ENCODE results near the gene NRSN1. TPM values are rescaled to one million over a fixed set of nuclear protein-coding genes. Genes with fewer than 3 reads are reported as not detected.

Gene NRSN1
- total RNA-seq, 1 donor from 2014 or later: not detected

- Histone ChIP-seq H3K4me1 (no peaks in the 10 kb centered on the region), H3K36me3 (no peaks in the 10 kb centered on the region), H3K4me3 (no peak overlapping the region), H3K27ac (replicated peaks) (no peak overlapping the region), H3K9me3 (replicated peaks) (no peaks in the 10 kb centered on the region), H3K27me3 (ENCODE audit: low read depth) (peaks cover 13% of the 10 kb centered on the region)
- intact Hi-C loops (cut with micrococcal nuclease): no loop called here
- no peak for DNase-seq
- TF ChIP-seq CTCF (IDR thresholded peaks at IDR 0.05; ENCODE audit: borderline replicate concordance): no peak
Measured at GRCh38 chr6:24092407-24092806, 33.6 kb upstream of the NRSN1 start.

DNA sequence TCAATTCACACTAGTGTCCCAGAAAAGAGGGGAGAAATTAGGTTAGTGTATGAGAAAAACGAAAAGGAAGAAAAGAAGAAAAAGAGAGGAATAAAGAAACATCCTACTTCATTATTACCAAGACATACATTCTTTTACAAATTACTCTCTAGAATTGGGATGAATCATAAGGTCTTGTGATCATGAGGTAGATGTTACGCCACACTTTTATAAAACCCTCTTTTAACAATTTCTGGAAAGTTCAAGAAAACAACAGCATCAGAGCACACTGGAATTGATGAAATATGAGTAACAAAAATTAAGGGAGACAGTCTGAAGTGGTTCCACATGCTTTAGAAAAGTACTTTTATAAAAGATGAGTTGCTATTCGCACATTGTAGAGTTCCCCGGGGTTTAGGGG, 32.6 kb upstream of the NRSN1 start:
- no peaks in the 10 kb centered on the region for H3K36me3 ChIP-seq
- no peak overlapping the region for H3K27ac ChIP-seq (replicated peaks)
- TF ChIP-seq CTCF (IDR thresholded peaks at IDR 0.05; ENCODE audit: borderline replicate concordance): no peak
- H3K4me1 ChIP-seq: no peaks in the 10 kb centered on the region
- no peak overlapping the region for H3K4me3 ChIP-seq
- DNase-seq: no peak
- H3K9me3 ChIP-seq (replicated peaks): no peaks in the 10 kb centered on the region
- H3K27me3 ChIP-seq (ENCODE audit: low read depth): peaks cover 20% of the 10 kb centered on the region
- intact Hi-C loops (cut with micrococcal nuclease): no loop called here

- H3K27ac ChIP-seq (replicated peaks): no peak overlapping the region
- no peak overlapping the region for H3K4me3 ChIP-seq
- H3K27me3 ChIP-seq (ENCODE audit: low read depth): peaks cover 28% of the 10 kb centered on the region
- no peaks in the 10 kb centered on the region for H3K9me3 ChIP-seq (replicated peaks)
- intact Hi-C loops (cut with micrococcal nuclease): no loop called here
- no peaks in the 10 kb centered on the region for H3K4me1 ChIP-seq
- DNase-seq: no peak
- no peaks in the 10 kb centered on the region for H3K36me3 ChIP-seq
- TF ChIP-seq CTCF (IDR thresholded peaks at IDR 0.05; ENCODE audit: borderline replicate concordance): no peak
Measured at GRCh38 chr6:24099181-24099580, 26.8 kb upstream of the NRSN1 start.

DNA sequence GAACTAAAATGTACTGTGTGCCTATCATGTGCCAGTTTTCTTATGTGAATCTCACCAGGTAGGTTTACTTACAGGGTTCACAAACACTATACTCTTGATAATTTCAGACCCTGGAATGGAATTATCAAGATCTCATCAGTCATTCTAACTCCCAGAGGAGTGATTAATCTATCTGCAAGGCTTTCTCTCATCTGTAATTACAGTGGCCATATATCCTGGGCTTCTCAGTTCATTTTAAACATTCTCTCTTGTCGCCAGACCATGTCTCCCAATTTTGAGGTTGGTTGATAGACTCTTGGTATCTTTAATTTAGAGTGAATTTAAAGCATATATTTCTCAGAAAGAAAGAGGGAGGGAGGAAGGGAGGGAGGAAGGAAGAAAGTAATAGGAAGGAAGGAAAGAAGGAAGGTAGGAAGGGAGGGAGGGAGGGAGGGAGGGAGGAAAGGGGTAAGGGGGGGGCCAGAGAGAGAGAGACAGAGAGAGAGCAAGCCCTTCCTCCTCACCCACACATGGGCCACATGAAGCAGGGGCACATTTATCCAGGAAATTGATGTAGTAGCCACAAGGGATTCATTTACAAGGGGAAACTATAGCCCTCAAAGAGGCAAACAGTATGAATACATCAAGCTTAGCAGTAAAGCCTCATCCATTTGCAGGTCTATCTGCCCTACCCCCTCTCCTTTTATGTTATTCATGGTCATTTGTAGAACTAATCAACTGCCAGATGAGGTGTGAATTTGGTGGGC, 25.8 kb upstream of the NRSN1 start:
- Histone ChIP-seq H3K27ac (replicated peaks) (no peak overlapping the region), H3K4me3 (no peak overlapping the region), H3K27me3 (ENCODE audit: low read depth) (peaks cover 36% of the 10 kb centered on the region), H3K36me3 (no peaks in the 10 kb centered on the region), H3K9me3 (replicated peaks) (no peaks in the 10 kb centered on the region), H3K4me1 (no peaks in the 10 kb centered on the region)
- no peak for DNase-seq
- intact Hi-C loops (cut with micrococcal nuclease): no loop called here
- TF ChIP-seq CTCF (IDR thresholded peaks at IDR 0.05; ENCODE audit: borderline replicate concordance): no peak

- H3K27me3 ChIP-seq (ENCODE audit: low read depth): peaks cover 36% of the 10 kb centered on the region
- H3K9me3 ChIP-seq (replicated peaks): no peaks in the 10 kb centered on the region
- H3K4me3 ChIP-seq: no peak overlapping the region
- no peak for TF ChIP-seq CTCF (IDR thresholded peaks at IDR 0.05; ENCODE audit: borderline replicate concordance)
- DNase-seq: no peak
- H3K36me3 ChIP-seq: no peaks in the 10 kb centered on the region
- intact Hi-C loops (cut with micrococcal nuclease): no loop called here
- H3K27ac ChIP-seq (replicated peaks): no peak overlapping the region
- no peaks in the 10 kb centered on the region for H3K4me1 ChIP-seq
Measured at GRCh38 chr6:24100770-24101155, 25.3 kb upstream of the NRSN1 start.

Data from left ventricle myocardium inferior (tissue), 1 donor.